NCI-H1417 (cell line): ENCODE results near the gene ASPRV1.

Experiments used
- DNase-seq, 3 experiments: peaks; one replicate each; lab custom pipeline; 2025; lab: John Stamatoyannopoulos, UW

ASPRV1 gene

DNA sequence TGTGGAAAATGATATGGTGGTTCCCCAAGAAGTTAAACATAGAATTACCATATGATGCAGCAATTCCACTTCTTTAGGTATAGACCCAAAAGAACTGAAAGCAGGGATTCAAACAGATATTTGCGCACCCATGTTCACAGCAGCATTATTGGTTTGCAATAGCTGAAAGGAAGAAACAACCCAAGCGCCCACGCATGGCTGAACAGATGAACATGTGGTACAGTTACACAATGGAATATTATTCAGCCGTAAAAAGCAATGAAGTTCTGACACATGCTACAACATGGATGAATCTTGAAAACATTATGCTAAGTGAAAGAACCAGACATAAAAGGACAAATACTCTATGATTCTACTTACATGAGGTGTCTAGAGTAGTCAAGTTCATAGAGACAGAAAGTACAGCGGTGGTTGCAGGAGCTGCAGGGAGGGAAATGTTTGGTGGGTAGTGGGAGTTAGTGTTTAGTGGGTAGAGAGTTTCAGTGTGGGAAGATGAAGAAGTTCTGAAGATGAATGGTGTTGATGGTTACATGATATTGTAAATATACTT lies 26.7 kb upstream of the ASPRV1 start:
- DNase-seq = no peak

DNA sequence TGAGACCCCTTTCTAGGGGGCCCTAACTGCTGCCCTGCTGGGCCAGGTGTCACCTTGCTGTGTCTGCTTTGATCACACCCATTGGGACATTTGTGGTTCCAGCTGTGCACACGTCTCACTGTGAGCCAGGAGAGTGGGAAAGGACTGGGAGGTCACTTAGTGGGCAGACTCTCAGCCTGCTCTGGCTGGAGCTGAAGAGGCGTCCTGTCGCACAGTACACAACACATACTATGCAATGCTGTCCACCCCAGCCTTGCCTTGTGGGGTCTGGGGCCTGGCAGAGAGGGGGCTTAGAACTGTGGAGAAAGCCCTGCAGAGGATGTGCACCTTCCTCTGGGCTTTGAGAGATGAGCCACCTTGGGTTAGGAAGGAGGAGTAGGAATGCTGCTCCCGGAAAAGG lies 25.3 kb upstream of the ASPRV1 start:
- no peak for DNase-seq

GRCh38 chr2:69985688-69986087 lies 24.3 kb upstream of the ASPRV1 start:
- no peak for DNase-seq

DNA sequence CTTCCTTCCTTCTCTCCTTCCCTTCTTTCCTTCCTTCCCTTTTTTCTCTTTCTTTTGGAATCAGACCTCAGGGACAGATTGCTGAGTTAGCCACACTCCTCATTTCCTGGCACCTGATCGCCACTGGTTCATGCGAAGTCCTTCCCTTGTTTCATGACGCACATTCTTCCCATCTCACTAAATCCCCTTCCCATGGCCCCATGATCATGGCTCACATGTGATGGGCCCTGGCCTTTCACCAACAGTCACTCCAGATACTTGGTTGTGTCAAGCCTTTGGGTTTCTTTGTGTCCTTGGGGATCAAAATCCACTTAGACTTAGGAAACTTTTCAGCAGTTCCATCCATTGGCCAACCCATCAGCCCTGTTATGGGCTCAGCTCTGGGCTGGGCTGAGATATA lies 23.8 kb upstream of the ASPRV1 start:
- DNase-seq = no peak

GRCh38 chr2:69983392-69983966 lies 22.0 kb upstream of the ASPRV1 start:
- DNase-seq = no peak

DNA sequence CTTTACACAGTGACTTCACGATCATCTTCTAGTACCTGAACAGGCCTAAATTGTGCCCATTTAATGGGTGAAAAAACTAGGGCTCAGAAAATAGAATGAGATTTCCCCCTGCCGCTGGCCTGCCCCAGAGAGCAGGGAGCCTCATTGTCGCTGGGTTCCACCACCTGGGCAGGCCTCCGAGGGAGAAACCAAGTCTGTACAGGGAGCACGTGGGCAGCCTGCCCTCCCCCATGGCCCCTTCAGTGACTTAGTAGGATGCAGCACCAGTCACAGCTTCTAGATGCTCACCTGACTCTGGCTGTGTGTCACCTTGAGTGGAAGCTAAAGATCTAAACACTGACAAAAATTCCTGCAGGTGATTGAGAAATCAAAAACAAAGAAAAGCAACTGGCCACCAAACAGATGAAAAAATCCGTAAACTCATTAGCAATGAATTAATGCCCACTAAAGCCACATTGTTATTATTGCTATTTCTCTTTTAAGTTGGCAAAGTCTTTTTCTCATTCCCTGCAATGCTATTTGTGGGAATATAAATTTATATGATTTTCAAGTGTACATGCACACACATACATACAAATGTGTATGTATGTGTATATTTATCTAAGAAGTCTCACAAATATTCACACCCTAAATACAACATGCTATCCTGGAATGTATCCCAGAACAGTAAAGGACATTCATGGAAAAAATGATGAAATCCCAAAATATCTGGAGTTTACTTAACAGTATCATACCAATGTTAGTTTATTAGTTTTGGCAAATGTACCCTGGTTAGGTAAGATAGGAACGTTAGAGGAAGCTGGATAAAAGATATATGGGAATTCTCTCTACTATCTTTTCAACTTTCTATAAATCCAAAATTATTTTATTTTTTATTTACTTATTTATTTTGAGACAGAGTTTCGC lies 18.7 kb upstream of the ASPRV1 start:
- DNase-seq = no peak

DNA sequence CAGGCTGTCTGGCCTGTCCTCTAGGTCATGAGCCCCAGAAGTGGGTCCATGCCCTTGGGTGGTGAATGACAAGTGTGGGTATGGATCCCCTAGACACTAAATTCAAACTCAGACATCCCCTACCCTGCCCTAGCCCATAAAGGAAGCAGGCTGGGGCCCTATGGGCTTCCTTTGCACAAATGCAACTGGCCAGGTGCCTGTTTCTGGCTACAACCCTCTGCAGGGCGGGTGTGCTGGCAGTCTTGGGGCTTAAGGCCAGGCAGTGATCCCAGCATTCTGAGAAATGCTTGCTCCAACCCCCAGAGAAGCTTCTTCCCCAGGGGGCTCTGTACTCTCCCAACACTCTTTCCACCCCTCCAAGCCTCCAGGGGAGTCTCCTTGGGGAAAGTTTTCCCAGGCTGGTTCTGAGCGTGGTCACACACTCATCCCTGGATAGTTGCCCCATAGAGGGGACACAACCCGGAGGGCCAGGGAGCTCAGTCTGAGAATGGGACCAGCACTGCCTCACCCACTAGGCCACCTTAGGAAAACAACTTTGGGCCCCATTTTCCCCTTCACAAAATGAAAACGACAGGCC lies 16.6 kb upstream of the ASPRV1 start:
- DNase-seq = no peak

DNA sequence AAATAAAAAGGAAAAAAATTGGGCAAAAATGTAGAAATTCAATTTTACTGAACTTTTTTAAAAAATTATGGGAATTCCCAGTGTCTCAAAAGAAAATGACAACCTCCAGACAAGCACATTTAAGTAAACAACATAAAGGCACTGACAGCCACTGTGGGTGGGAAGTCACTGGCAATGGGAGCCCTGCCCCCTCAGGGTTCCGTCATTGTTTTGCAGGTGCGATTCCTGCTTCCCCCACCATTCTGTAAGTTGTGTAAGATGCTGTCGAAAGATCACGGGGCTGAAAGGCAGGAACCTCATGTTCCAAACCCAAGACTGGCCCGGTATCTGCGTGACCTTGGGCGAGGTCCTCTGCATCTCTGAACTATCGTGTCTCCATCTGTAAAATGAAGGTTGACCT lies 15.8 kb upstream of the ASPRV1 start:
- no peak for DNase-seq

DNA sequence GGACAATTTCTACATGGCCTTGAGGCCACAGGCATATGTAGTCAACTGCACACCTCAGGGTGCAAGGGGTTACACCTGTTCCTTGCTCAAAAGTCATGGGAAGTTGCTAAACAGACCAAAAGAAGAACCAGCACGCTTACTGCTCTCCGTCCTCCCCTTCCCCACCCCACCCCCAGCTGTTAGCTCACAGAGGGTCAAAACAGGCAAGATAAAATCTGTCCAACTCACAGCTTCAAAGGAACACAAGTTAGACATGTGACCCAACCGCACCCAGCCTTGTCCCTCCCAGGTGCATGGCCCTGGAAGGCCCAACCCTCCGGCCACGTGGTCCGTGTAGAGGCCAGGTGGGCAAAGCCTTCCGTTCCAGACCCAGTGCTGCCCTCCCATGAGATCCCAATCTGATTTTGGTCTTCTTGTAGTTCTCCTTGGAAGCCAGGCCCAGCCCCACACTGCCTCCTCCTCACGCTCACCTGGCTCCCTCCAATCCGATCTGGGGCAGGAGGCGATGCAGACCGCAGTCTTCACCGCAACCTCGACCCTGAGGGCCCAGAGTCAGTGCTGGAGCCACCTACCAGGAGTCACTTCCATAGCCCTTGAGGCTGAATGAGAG lies 14.5 kb upstream of the ASPRV1 start:
- DNase-seq = no peak

GRCh38 chr2:69975136-69975852 lies 13.9 kb upstream of the ASPRV1 start:
- no peak for DNase-seq

GRCh38 chr2:69973335-69973735 lies 11.9 kb upstream of the ASPRV1 start:
- no peak for DNase-seq

DNA sequence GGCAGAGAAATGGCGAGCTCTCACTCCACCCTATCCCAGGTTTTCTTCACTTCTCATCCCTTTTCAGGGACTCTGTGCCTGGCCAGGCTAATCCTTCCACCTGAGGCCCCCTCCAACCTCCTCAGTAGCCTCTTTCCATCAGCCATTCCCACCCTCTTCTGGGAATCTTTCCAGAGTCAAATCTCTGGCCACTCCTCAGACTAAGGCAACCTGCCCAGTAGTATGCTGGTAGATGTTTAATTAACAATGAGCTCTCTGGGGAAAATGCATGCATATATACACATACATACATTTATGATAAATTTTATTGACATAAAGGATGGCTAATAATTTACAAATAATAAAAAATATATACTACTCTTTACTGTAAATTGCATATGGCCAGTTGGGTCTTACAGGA lies 11.4 kb upstream of the ASPRV1 start:
- DNase-seq = no peak

GRCh38 chr2:69969991-69970390 lies 8.6 kb upstream of the ASPRV1 start:
- DNase-seq = no peak

GRCh38 chr2:69969126-69969983 lies 7.9 kb upstream of the ASPRV1 start:
- no peak for DNase-seq

DNA sequence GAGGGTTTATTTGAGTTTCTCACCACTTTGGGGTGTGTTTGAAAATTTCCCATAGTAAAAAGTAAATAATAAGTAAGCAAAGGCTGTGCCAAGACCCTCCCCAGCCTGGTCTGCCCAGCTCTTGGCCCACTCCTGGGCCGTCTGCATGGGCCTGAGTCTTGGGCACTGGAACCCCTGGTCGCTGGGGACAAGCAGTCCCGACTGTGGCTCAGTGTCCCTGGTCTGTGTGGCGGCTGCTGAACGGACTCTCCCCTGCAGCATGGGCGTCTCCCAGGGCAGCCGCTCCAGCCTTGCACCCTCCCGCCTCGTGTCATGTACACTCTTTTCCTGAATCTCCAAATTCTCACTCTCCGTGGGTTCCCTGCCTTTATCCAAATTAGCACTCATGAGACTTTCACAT lies 7.2 kb upstream of the ASPRV1 start:
- DNase-seq = no peak

DNA sequence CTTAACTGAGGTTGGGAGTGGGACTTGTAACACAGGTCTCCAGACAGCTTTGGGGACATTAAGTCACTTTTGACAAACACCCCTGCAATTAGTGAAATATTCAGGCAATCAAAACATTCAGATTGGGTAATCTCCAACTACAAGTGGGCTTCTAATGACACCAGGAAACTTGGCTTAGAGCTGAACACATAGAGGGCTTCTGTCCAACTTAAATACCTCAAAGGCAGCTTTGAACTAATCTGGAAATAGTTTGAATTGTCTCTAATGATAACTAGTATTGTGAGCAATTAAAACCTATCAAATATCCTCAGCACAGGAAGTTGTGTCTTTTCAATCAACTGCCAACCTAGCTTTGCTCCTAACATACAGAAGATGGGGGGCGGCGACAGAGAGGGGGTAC lies 5.1 kb upstream of the ASPRV1 start:
- no peak for DNase-seq

- DNase-seq = no peak
These were observed 4.5 kb upstream of the ASPRV1 start for GRCh38 chr2:69965756-69966445.

- no peak for DNase-seq
These were observed 3.0 kb upstream of the ASPRV1 start for GRCh38 chr2:69964353-69964841.

GRCh38 chr2:69962986-69963730 lies 1.7 kb upstream of the ASPRV1 start:
- DNase-seq = no peak
